GM19395 (cell line): ENCODE data around the gene PMPCA.
"Not testable (repeated sequence)": the region's sequence is repeated elsewhere in the genome, so short reads cannot be mapped to it uniquely, and the experiment has no call there.

Experiments
- ATAC-seq: cut with Tn5 transposase; IDR thresholded peaks from one replicate; pipeline ENCODE4 v1.9.1; 2021; ENCODE audit warnings: mild to moderate bottlenecking, moderate library complexity; ENCODE audit not compliant: unreplicated experiment

PMPCA gene

GRCh38 chr9:136409557-136410455, 652 bp upstream of the PMPCA start:
- ATAC-seq = peak; percentile 34

GRCh38 chr9:136411378-136411777, 920 bp downstream of the PMPCA start:
- ATAC-seq = no peak

- no peak for ATAC-seq
Observed at GRCh38 chr9:136412962-136413361, 2.5 kb downstream of the PMPCA start.

GRCh38 chr9:136416427-136416826, 6.0 kb downstream of the PMPCA start:
- ATAC-seq = no peak

- ATAC-seq = no peak
Observed at GRCh38 chr9:136416914-136417313, 6.5 kb downstream of the PMPCA start.

- ATAC-seq = no peak
Observed at GRCh38 chr9:136418182-136419091, 8.0 kb downstream of the PMPCA start.

GRCh38 chr9:136419092-136419420, 8.6 kb downstream of the PMPCA start:
- no peak for ATAC-seq

- no peak for ATAC-seq
Observed at GRCh38 chr9:136421791-136422190, 11.3 kb downstream of the PMPCA start.

GRCh38 chr9:136422876-136423275, 12.4 kb downstream of the PMPCA start:
- ATAC-seq = no peak

- no peak for ATAC-seq
Observed at GRCh38 chr9:136423432-136424146, 13.1 kb downstream of the PMPCA start.

GRCh38 chr9:136424750-136425362, 14.4 kb downstream of the PMPCA start:
- no peak for ATAC-seq

- ATAC-seq = not testable (repeated sequence)
Observed at GRCh38 chr9:136425367-136425766, 14.9 kb downstream of the PMPCA start.

- no peak for ATAC-seq
Observed at GRCh38 chr9:136426787-136427186, 16.3 kb downstream of the PMPCA start.

- no peak for ATAC-seq
Observed at GRCh38 chr9:136429075-136429628, 18.7 kb downstream of the PMPCA start.

GRCh38 chr9:136429683-136430491, 19.4 kb downstream of the PMPCA start:
- ATAC-seq = no peak

- ATAC-seq = no peak
Observed at GRCh38 chr9:136430588-136431234, 20.3 kb downstream of the PMPCA start.

- ATAC-seq = no peak
Observed at GRCh38 chr9:136431782-136432350, 21.4 kb downstream of the PMPCA start.

- no peak for ATAC-seq
Observed at GRCh38 chr9:136432591-136432990, 22.1 kb downstream of the PMPCA start.
